NCI-H1105 (cell line): Measurements from ENCODE around the gene CLDN34.

ENCODE experiments used
- DNase-seq: peaks from one replicate; lab custom pipeline; 2025; lab: John Stamatoyannopoulos, UW

Gene CLDN34

GRCh38 chrX:9966775-9967408 lies at the start of gene CLDN34:
TSS of gene CLDN34 (plus strand) at chrX:9967358. CDS start at chrX:9967358, 0 bp downstream.
- DNase-seq = no peak

- DNase-seq = no peak
These were observed 49.3 kb upstream of the CLDN34 start for GRCh38 chrX:9917861-9918260.

GRCh38 chrX:9919632-9920172 lies 47.5 kb upstream of the CLDN34 start:
- DNase-seq = no peak

GRCh38 chrX:9921407-9921806 lies 45.8 kb upstream of the CLDN34 start:
- no peak for DNase-seq

- no peak for DNase-seq
These were observed 43.8 kb upstream of the CLDN34 start for GRCh38 chrX:9923357-9923756.

GRCh38 chrX:9926002-9926401 lies 41.2 kb upstream of the CLDN34 start:
- DNase-seq = no peak

GRCh38 chrX:9927698-9928482 lies 39.3 kb upstream of the CLDN34 start:
- DNase-seq = peak; percentile 41

- no peak for DNase-seq
These were observed 31.7 kb upstream of the CLDN34 start for GRCh38 chrX:9935436-9935835.

GRCh38 chrX:9937761-9938160 lies 29.4 kb upstream of the CLDN34 start:
- no peak for DNase-seq

GRCh38 chrX:9938516-9938915 lies 28.6 kb upstream of the CLDN34 start:
- DNase-seq = no peak

- DNase-seq = no peak
These were observed 26.7 kb upstream of the CLDN34 start for GRCh38 chrX:9940421-9940820.

GRCh38 chrX:9942086-9942485 lies 25.1 kb upstream of the CLDN34 start:
- DNase-seq = no peak

GRCh38 chrX:9943420-9943819 lies 23.7 kb upstream of the CLDN34 start:
- no peak for DNase-seq

GRCh38 chrX:9947131-9947794 lies 19.9 kb upstream of the CLDN34 start:
- no peak for DNase-seq

GRCh38 chrX:9948406-9948805 lies 18.8 kb upstream of the CLDN34 start:
- DNase-seq = no peak

GRCh38 chrX:9952300-9952699 lies 14.9 kb upstream of the CLDN34 start:
- no peak for DNase-seq

GRCh38 chrX:9953396-9953795 lies 13.8 kb upstream of the CLDN34 start:
- no peak for DNase-seq

GRCh38 chrX:9955506-9955905 lies 11.7 kb upstream of the CLDN34 start:
- DNase-seq = no peak

GRCh38 chrX:9957743-9958142 lies 9.4 kb upstream of the CLDN34 start:
- no peak for DNase-seq

GRCh38 chrX:9958183-9958582 lies 9.0 kb upstream of the CLDN34 start:
- DNase-seq = no peak

GRCh38 chrX:9961750-9962149 lies 5.4 kb upstream of the CLDN34 start:
- no peak for DNase-seq

GRCh38 chrX:9977635-9978034 lies 10.5 kb downstream of the CLDN34 start:
- no peak for DNase-seq

GRCh38 chrX:9980401-9980800 lies 13.2 kb downstream of the CLDN34 start:
- DNase-seq = no peak
